ENCODE data around the gene TAF4B.

GRCh38 chr18:26325771-26326170 lies 99.5 kb downstream of the TAF4B start:
- TF ChIP-seq POLR2A (IDR thresholded peaks at IDR 0.05; ENCODE audit: low read length), result no peak
- no peak for TF ChIP-seq GATA1 (IDR thresholded peaks at IDR 0.05; ENCODE audit: low read depth, low read length)
